SK-N-MC (cell line): Measurements from ENCODE around the gene KMT2A.

Experiments used
- EZH2 ChIP-seq: fragments of 200-600 bp; sonication (generic); IDR thresholded peaks from one replicate; pipeline ENCODE4 v1.6.1; 2017; ENCODE audit warnings: antibody characterized with exemption
- POLR2AphosphoS5 ChIP-seq: IDR thresholded peaks from 2 replicates; pipeline ENCODE4 v1.6.1; 2012; ENCODE audit warnings: mild to moderate bottlenecking, low read depth, low read length, borderline replicate concordance

DNA sequence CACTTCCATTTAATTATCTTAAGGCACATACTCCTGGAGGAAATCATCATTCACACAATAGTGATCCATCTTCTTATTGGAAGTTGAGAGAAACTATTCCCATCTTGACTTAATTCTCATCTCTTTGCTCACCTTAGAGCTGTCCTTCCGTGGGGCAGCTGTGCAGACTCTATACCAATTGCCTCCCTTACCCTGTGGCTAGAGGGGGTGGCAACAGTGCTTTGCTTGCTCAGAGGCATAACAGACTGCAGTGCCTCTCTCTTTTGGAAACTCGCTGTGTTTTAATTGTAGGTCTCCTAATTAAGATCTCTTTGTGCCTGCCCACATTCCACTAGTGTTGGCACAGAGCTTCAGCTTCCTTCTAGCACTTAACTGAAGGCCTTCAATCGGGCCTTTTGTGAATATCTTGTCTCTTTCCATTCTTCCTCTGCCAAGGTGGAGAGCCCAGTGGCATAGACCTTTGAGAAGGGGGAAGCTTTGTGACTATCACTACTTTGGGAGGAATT is 5.5 kb downstream of the KMT2A start:
- TF ChIP-seq EZH2, result no peak
- TF ChIP-seq POLR2AphosphoS5, result no peak
